IMR-90 (cell line): ENCODE data around the gene RGS7BP. TPM values are rescaled to one million over a fixed set of nuclear protein-coding genes. Genes with fewer than 3 reads are reported as not detected.

Experiments
- ATAC-seq: fragments of 200-7000 bp; cut with Tn5 transposase; 2 replicates; pipeline ENCODE4 v1.9.1; 2020; ENCODE audit warnings: low read depth, mild to moderate bottlenecking, moderate library complexity
- BruUV-seq: library from RNA; stranded (reverse); fragments of 400-500 nt; replicated peaks from 2 replicates; lab custom pipeline; 2021; lab: Mats Ljungman, UMichigan
- CTCF ChIA-PET: fragments of 300-600 bp; formaldehyde crosslinking; extraction: SDS; loops from one replicate; lab custom pipeline; 2021; ENCODE audit warnings: antibody characterized with exemption; lab: Yijun Ruan, JAX
- POLR2A ChIA-PET: fragments of 300-600 bp; sonication (Branson Sonifier 250); formaldehyde crosslinking; loops from one replicate; lab custom pipeline; 2022; ENCODE audit warnings: antibody characterized with exemption; ENCODE audit not compliant: unreplicated experiment; lab: Charles Lee
- DNase-seq: peaks from one replicate; pipeline ENCODE4 v3.0.0; 2013
- H2AFZ ChIP-seq: replicated peaks from 2 replicates; pipeline ENCODE3; 2013; ENCODE audit warnings: low read length, mild to moderate bottlenecking; ENCODE audit not compliant: poor library complexity
- H2AK5ac ChIP-seq: 2 replicates; pipeline ENCODE4 v1.6.1; 2013; ENCODE audit warnings: low read depth, low read length, inconsistent platforms
- H2AK9ac ChIP-seq: replicated peaks from 2 replicates; pipeline ENCODE3; 2013; ENCODE audit warnings: mild to moderate bottlenecking, low read depth, low read length, moderate library complexity; ENCODE audit not compliant: poor library complexity
- H2BK120ac ChIP-seq: 2 replicates; pipeline ENCODE4 v1.6.1; 2013; ENCODE audit warnings: low read depth, low read length, inconsistent platforms
- H2BK15ac ChIP-seq: 3 replicates; pipeline ENCODE4 v1.6.1; 2013; ENCODE audit warnings: low read depth, low read length, inconsistent platforms
- H2BK20ac ChIP-seq: 2 replicates; pipeline ENCODE4 v1.6.1; 2013; ENCODE audit warnings: low read depth, mild to moderate bottlenecking, inconsistent platforms, low read length, moderate library complexity
- H2BK5ac ChIP-seq: 2 replicates; pipeline ENCODE4 v1.6.1; 2013; ENCODE audit warnings: mild to moderate bottlenecking, low read depth, low read length, inconsistent platforms; ENCODE audit not compliant: poor library complexity, severe bottlenecking
- H3K14ac ChIP-seq: replicated peaks from 2 replicates; pipeline ENCODE4 v1.6.1; 2013; ENCODE audit warnings: low read depth, low read length, inconsistent platforms
- H3K18ac ChIP-seq: 2 replicates; pipeline ENCODE4 v1.6.1; 2013; ENCODE audit warnings: low read depth, low read length, control low read depth
- H3K23ac ChIP-seq: 2 replicates; pipeline ENCODE4 v1.6.1; 2013; ENCODE audit warnings: low read depth, low read length, inconsistent platforms
- H3K27ac ChIP-seq: 2 replicates; pipeline ENCODE4 v1.5.1; 2013; ENCODE audit warnings: mild to moderate bottlenecking, control low read depth, low read length; ENCODE audit not compliant: insufficient read depth
- H3K27me3 ChIP-seq: 2 replicates; pipeline ENCODE4 v1.6.1; 2013; ENCODE audit warnings: low read length; ENCODE audit not compliant: control insufficient read depth, insufficient read depth
- H3K36me3 ChIP-seq: 2 replicates; pipeline ENCODE4 v1.6.1; 2013; ENCODE audit warnings: low read length, mixed read lengths; ENCODE audit not compliant: control insufficient read depth, insufficient read depth
- H3K4ac ChIP-seq: 2 replicates; pipeline ENCODE4 v1.6.1; 2013; ENCODE audit warnings: low read depth, low read length, inconsistent platforms
- H3K4me1 ChIP-seq: 2 replicates; pipeline ENCODE4 v1.6.1; 2013; ENCODE audit warnings: low read length, mixed read lengths; ENCODE audit not compliant: control insufficient read depth, insufficient read depth
- H3K4me2 ChIP-seq: 2 replicates; pipeline ENCODE4 v1.6.1; 2013; ENCODE audit warnings: low read depth, mild to moderate bottlenecking, control low read depth, low read length, moderate library complexity
- H3K4me3 ChIP-seq: 2 replicates; pipeline ENCODE4 v1.5.1; 2013; ENCODE audit warnings: low read depth, mild to moderate bottlenecking, control low read depth, low read length, moderate library complexity; ENCODE audit not compliant: insufficient read depth
- H3K56ac ChIP-seq: 2 replicates; pipeline ENCODE4 v1.6.1; 2013; ENCODE audit warnings: low read length, inconsistent platforms; ENCODE audit not compliant: insufficient read depth; ENCODE audit errors: extremely low read depth
- H3K79me1 ChIP-seq, 2 experiments: 2 replicates each; pipeline ENCODE4 v1.6.1; 2013; ENCODE audit warnings: low read length in 2 of 2, inconsistent platforms in 1 of 2, low read depth in 1 of 2
- H3K9ac ChIP-seq: 2 replicates; pipeline ENCODE4 v1.6.1; 2013; ENCODE audit warnings: low read depth, low read length, control low read depth
- H3K9me1 ChIP-seq: 2 replicates; pipeline ENCODE4 v1.6.1; 2013; ENCODE audit warnings: low read length, inconsistent platforms; ENCODE audit not compliant: insufficient read depth
- H3K9me3 ChIP-seq: 2 replicates; pipeline ENCODE4 v1.6.1; 2013; ENCODE audit warnings: low read length; ENCODE audit not compliant: control insufficient read depth, insufficient read depth
- H4K20me1 ChIP-seq: 2 replicates; pipeline ENCODE4 v1.6.1; 2013; ENCODE audit warnings: low read length, inconsistent platforms; ENCODE audit not compliant: insufficient read depth
- H4K5ac ChIP-seq: 2 replicates; pipeline ENCODE4 v1.6.1; 2013; ENCODE audit warnings: mild to moderate bottlenecking, low read depth, low read length, control low read depth
- H4K8ac ChIP-seq, 2 experiments: 2 replicates each; pipeline ENCODE4 v1.6.1; 2013; ENCODE audit warnings: low read depth in 2 of 2, low read length in 2 of 2, control low read depth in 1 of 2, inconsistent platforms in 1 of 2
- H4K91ac ChIP-seq: 2 replicates; pipeline ENCODE4 v1.6.1; 2013; ENCODE audit warnings: low read depth, low read length, inconsistent platforms; ENCODE audit not compliant: insufficient read depth
- BHLHE40 ChIP-seq: fragments of 150-350 bp; IDR thresholded peaks from 2 replicates; pipeline ENCODE4 v1.6.1; 2016; ENCODE audit warnings: mild to moderate bottlenecking, low read depth, low read length
- CEBPB ChIP-seq: IDR thresholded peaks from 2 replicates; pipeline ENCODE4 v1.6.1; 2012; ENCODE audit warnings: low read depth, low read length, improper control_type of control experiment
- CHD1 ChIP-seq: IDR thresholded peaks from 2 replicates; pipeline ENCODE4 v1.6.1; 2012; ENCODE audit warnings: low read depth, low read length, improper control_type of control experiment
- CTCF ChIP-seq: conservative IDR thresholded peaks from 2 replicates; pipeline ENCODE4 v1.5.1; 2012; ENCODE audit warnings: mild to moderate bottlenecking, low read depth, low read length, improper control_type of control experiment
- FOS ChIP-seq: fragments of 150-350 bp; IDR thresholded peaks from 2 replicates; pipeline ENCODE4 v1.6.1; 2016; ENCODE audit warnings: low read depth, low read length
- MAFK ChIP-seq: IDR thresholded peaks from 2 replicates; pipeline ENCODE4 v1.6.1; 2012; ENCODE audit warnings: low read depth, low read length, improper control_type of control experiment
- MAZ ChIP-seq: IDR thresholded peaks from 2 replicates; pipeline ENCODE4 v1.6.1; 2012; ENCODE audit warnings: low read depth, mild to moderate bottlenecking, low read length, improper control_type of control experiment, moderate library complexity, borderline replicate concordance
- MXI1 ChIP-seq: IDR thresholded peaks from 2 replicates; pipeline ENCODE4 v1.6.1; 2012; ENCODE audit warnings: low read depth, mild to moderate bottlenecking, low read length, moderate library complexity, borderline replicate concordance
- NFE2L2 ChIP-seq: fragments of 150-350 bp; IDR thresholded peaks from 2 replicates; pipeline ENCODE4 v1.6.1; 2016; ENCODE audit warnings: low read depth, mild to moderate bottlenecking, low read length
- POLR2A ChIP-seq: IDR thresholded peaks from 2 replicates; pipeline ENCODE4 v1.6.1; 2012; ENCODE audit warnings: mild to moderate bottlenecking, low read depth, low read length
- RAD21 ChIP-seq: IDR thresholded peaks from 2 replicates; pipeline ENCODE4 v1.6.1; 2012; ENCODE audit warnings: low read length, improper control_type of control experiment
- RCOR1 ChIP-seq: IDR thresholded peaks from 2 replicates; pipeline ENCODE4 v1.6.1; 2012; ENCODE audit warnings: mild to moderate bottlenecking, low read length, improper control_type of control experiment; ENCODE audit not compliant: insufficient replicate concordance
- RFX5 ChIP-seq: IDR thresholded peaks from 2 replicates; pipeline ENCODE4 v1.8.0; 2012; ENCODE audit warnings: low read depth, mild to moderate bottlenecking, low read length, moderate library complexity
- SMC3 ChIP-seq: fragments of 150-350 bp; IDR thresholded peaks from 2 replicates; pipeline ENCODE4 v1.6.1; 2016; ENCODE audit warnings: low read depth, mild to moderate bottlenecking, antibody characterized with exemption, low read length, moderate library complexity
- WGBS, 2 experiments: methylation state at CpG; one replicate each; pipeline versions ENCODE4 v1.1.5 to v1.1.7; 2013; ENCODE audit warnings: missing lambda C conversion rate in 2 of 2; ENCODE audit not compliant: insufficient read length in 1 of 2; ENCODE audit errors: extremely low coverage in 2 of 2; 5-methylcytosine and 5-hydroxymethylcytosine counted together
- dilution Hi-C: fragments of 300-500 bp; cut with HindIII; formaldehyde crosslinking; loops from one replicate; pipeline ENCODE4 v1.14.3; 2018; ENCODE audit warnings: low sequenced_read_pairs; ENCODE audit not compliant: unreplicated experiment
- in situ Hi-C: fragments of 300-500 bp; cut with MboI; formaldehyde crosslinking; loops from 3 replicates; pipeline ENCODE4 v1.14.3; 2019; ENCODE audit warnings: low sequenced_read_pairs, inconsistent platforms, mixed read lengths
- intact Hi-C: fragments of 100-400 bp; cut with micrococcal nuclease; formaldehyde crosslinking; loops from 2 replicates; pipeline ENCODE4 v1.10.0; 2022
- polyA plus RNA-seq, 3 experiments: library from polyadenylated mRNA; depleted of rRNA; stranded (reverse); fragments of >200 nt; gene quantifications; 2 replicates each; pipeline ENCODE4 v1.2.3, GENCODE V29; 2012; ENCODE audit warnings: low replicate concordance in 1 of 3
- total RNA-seq: library from RNA; depleted of rRNA; stranded (reverse); fragments of >200 nt; gene quantifications from 2 replicates; pipeline ENCODE4 v1.2.3, GENCODE V29; 2012
- TF ChIP-seq, protein P1 (sequence below): fragments of 150-350 bp; IDR thresholded peaks from 2 replicates; pipeline ENCODE4 v1.6.1; 2016; ENCODE audit warnings: low read depth, mild to moderate bottlenecking, low read length, moderate library complexity, borderline replicate concordance
- TF ChIP-seq, protein P2 (sequence below): fragments of 150-350 bp; IDR thresholded peaks from 2 replicates; pipeline ENCODE4 v1.6.1; 2017; ENCODE audit warnings: mild to moderate bottlenecking, antibody characterized with exemption, low read length, low read depth

RGS7BP gene
- total and polyA plus RNA-seq, 2 of the 4 experiments (the other 2 are of a cell fraction), result not detected

DNA sequence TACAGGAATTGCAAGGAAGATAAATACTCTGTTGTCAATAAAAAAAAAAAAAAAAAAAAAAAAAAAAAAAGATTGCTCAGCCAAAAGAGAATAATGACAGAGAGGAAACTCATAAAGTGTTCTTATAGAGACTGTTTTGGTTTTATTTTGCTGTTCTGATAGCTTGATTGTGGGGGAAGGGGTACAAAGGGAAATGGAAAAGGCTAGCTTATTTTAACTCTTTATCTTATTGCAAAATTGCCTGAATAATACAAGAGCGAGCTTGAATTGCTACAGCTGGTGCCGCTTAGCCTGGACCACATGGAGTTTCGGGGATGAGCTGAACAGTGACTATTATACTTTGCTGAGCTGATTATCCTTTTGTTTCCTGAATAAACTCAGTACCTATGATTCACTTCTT, 153.5 kb downstream of the RGS7BP start:
- Histone ChIP-seq H3K4me1 (no peaks in the 10 kb centered on the region), H2BK120ac (no peak overlapping the region), H3K4me3 (no peak overlapping the region), H3K18ac (no peak overlapping the region), H2BK5ac (no peak overlapping the region), H3K79me1 (no peaks in the 10 kb centered on the region), H4K91ac (no peak overlapping the region), H3K27me3 (peaks cover 2% of the 10 kb centered on the region), H3K27ac (no peak overlapping the region), H2AK5ac (no peak overlapping the region), H2AFZ (no peak overlapping the region), H4K8ac (no peak overlapping the region), H4K5ac (no peak overlapping the region), H3K4ac (no peak overlapping the region), H2BK20ac (no peak overlapping the region), H3K9me3 (no peaks in the 10 kb centered on the region), H2BK15ac (no peak overlapping the region), H2AK9ac (no peak overlapping the region), H3K36me3 (no peaks in the 10 kb centered on the region), H3K23ac (no peak overlapping the region), H3K14ac (no peak overlapping the region), H3K9ac (no peak overlapping the region), H4K20me1 (no peaks in the 10 kb centered on the region), H3K9me1 (no peaks in the 10 kb centered on the region), H3K4me2 (no peak overlapping the region), H3K56ac (no peak overlapping the region)
- in situ Hi-C loops, result no loop called here
- POLR2A ChIA-PET, result no interaction called here
- BruUV-seq, result no TSS peak
- ATAC-seq (no peak), DNase-seq (peak; percentile 32)
- dilution Hi-C loops, result no loop called here
- no CpG with 5 or more reads among the region's 3 CpGs for WGBS, 2 experiments
- TF ChIP-seq MAZ (no peak), SMC3 (no peak), MAFK (no peak), MXI1 (no peak), CHD1 (no peak), RAD21 (no peak), CTCF (no peak), RCOR1 (no peak), CEBPB (no peak), POLR2A (no peak), NFE2L2 (no peak), RFX5 (no peak), BHLHE40 (no peak), FOS (no peak)
- TF ChIP-seq, protein P1, sequence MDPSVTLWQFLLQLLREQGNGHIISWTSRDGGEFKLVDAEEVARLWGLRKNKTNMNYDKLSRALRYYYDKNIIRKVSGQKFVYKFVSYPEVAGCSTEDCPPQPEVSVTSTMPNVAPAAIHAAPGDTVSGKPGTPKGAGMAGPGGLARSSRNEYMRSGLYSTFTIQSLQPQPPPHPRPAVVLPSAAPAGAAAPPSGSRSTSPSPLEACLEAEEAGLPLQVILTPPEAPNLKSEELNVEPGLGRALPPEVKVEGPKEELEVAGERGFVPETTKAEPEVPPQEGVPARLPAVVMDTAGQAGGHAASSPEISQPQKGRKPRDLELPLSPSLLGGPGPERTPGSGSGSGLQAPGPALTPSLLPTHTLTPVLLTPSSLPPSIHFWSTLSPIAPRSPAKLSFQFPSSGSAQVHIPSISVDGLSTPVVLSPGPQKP, result no peak
- TF ChIP-seq, protein P2, sequence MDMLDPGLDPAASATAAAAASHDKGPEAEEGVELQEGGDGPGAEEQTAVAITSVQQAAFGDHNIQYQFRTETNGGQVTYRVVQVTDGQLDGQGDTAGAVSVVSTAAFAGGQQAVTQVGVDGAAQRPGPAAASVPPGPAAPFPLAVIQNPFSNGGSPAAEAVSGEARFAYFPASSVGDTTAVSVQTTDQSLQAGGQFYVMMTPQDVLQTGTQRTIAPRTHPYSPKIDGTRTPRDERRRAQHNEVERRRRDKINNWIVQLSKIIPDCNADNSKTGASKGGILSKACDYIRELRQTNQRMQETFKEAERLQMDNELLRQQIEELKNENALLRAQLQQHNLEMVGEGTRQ, result no peak
- CTCF ChIA-PET, result interaction anchor here (0.7 to 0.8 kb wide), 2 partner anchors 15 to 560 kb away, joined by 3 read pairs; no protein-coding TSS in a partner anchor
- intact Hi-C loops, result no loop called here
